ENCODE data around the gene KRTAP12-2. TPM values are rescaled to one million over a fixed set of nuclear protein-coding genes. Genes with fewer than 3 reads are reported as not detected.

KRTAP12-2 gene
- total and polyA plus RNA-seq, 2 donors (not counting 3 experiments of a cell fraction or from before 2014, with no cell fraction given), result not detected

- Histone ChIP-seq H3K36me3 (ENCODE audit: control insufficient read depth in 2 of 2, extremely low read depth in 1 of 2, insufficient read depth in 2 of 2, low read length in 2 of 2) (no peaks in the 10 kb centered on the region), H3K9me1 (replicated peaks; ENCODE audit: control insufficient read depth, extremely low read depth, insufficient read depth, low read length) (no peaks in the 10 kb centered on the region), H3K4me3 (replicated peaks in 1 of 3; ENCODE audit: insufficient read depth in 1 of 3, low read depth in 1 of 3, low read length in 3 of 3) (no peak overlapping the region), H3K4me1 (ENCODE audit: control insufficient read depth, extremely low read depth, insufficient read depth, low read length) (no peaks in the 10 kb centered on the region), H3K79me2 (ENCODE audit: control insufficient read depth, insufficient read depth, low read length) (no peaks in the 10 kb centered on the region), H3K9ac (replicated peaks; ENCODE audit: extremely low read depth, insufficient read depth, low read length) (no peak overlapping the region), H3K9me3 (replicated peaks; ENCODE audit: control insufficient read depth, insufficient read depth, low read length) (no peaks in the 10 kb centered on the region), H4K20me1 (replicated peaks; ENCODE audit: control insufficient read depth, extremely low read depth, insufficient read depth, low read length) (no peaks in the 10 kb centered on the region), H3K27ac (ENCODE audit: insufficient read depth, low read depth, low read length) (no peak overlapping the region), H3K27me3 (ENCODE audit: control insufficient read depth in 2 of 2, insufficient read depth in 2 of 2, low read length in 2 of 2) (peaks cover 42 to 44% of the 10 kb centered on the region in 2 experiments), H2AFZ (ENCODE audit: low read depth, low read length) (no peak overlapping the region), H3K4me2 (ENCODE audit: insufficient read depth, low read length) (no peak overlapping the region)
- DNase-seq (ENCODE audit: low read depth, low spot score), result no peak
- intact Hi-C loops (cut with micrococcal nuclease), result no loop called here
- CTCF ChIA-PET, result interaction anchor here (0.6 to 1.2 kb wide), 3 partner anchors 11 to 92 kb away, joined by 3 read pairs; no protein-coding TSS in a partner anchor
- TF ChIP-seq GATA2 (IDR thresholded peaks at IDR 0.05; ENCODE audit: insufficient read depth, insufficient read length, low read depth, low read length) (no peak), FOS (IDR thresholded peaks at IDR 0.05; ENCODE audit: borderline replicate concordance, insufficient read depth, low read length) (no peak), CTCF (IDR thresholded peaks at IDR 0.05; ENCODE audit: extremely low read depth in 1 of 2, insufficient read depth in 1 of 2, low read depth in 1 of 2, low read length in 2 of 2) (no peak), EZH2 (IDR thresholded peaks at IDR 0.05; ENCODE audit: borderline replicate concordance, low read depth, low read length, severe bottlenecking) (no peak), MYC (IDR thresholded peaks at IDR 0.05; ENCODE audit: low read depth, low read length) (no peak), POLR2AphosphoS5 (IDR thresholded peaks at IDR 0.05; ENCODE audit: insufficient read depth, low read depth, low read length) (no peak), POLR2A (IDR thresholded peaks at IDR 0.05; ENCODE audit: low read depth, low read length) (no peak), JUN (IDR thresholded peaks at IDR 0.05; ENCODE audit: borderline replicate concordance, insufficient read depth, insufficient read length, low read depth) (no peak)
- TF ChIP-seq, protein P1, sequence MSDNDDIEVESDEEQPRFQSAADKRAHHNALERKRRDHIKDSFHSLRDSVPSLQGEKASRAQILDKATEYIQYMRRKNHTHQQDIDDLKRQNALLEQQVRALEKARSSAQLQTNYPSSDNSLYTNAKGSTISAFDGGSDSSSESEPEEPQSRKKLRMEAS (IDR thresholded peaks at IDR 0.05; ENCODE audit: insufficient read depth, insufficient read length), result no peak
- BruUV-seq (replicated peaks), result no TSS peak
- FAIRE-seq, result no peak
- POLR2A ChIA-PET, result no interaction called here
- dilution Hi-C loops (cut with MboI; ENCODE audit: extremely low pct_ligation_motif_present, low sequenced_read_pairs), result no loop called here
Measured at GRCh38 chr21:44701023-44701400, 34.3 kb upstream of the KRTAP12-2 start.

Measured in endothelial cell of umbilical vein (primary cell).